ENCODE data around the gene DAAM2. TPM values are rescaled to one million over a fixed set of nuclear protein-coding genes. Genes with fewer than 3 reads are reported as not detected.

The DAAM2 gene
- total and polyA plus RNA-seq, 2 experiments from 2014 or later = 1.8 to 5.6 TPM

GRCh38 chr6:39902786-39903465, 110.8 kb downstream of the DAAM2 start:
- Histone ChIP-seq H3K36me3 (ENCODE audit: low read depth) (no peaks in the 10 kb centered on the region), H3K27ac (no peak overlapping the region), H2AFZ (no peak overlapping the region), H3K9me2 (ENCODE audit: insufficient read depth) (no peaks in the 10 kb centered on the region), H4K20me1 (ENCODE audit: insufficient read depth) (no peaks in the 10 kb centered on the region), H3K4me1 (ENCODE audit: insufficient read depth) (no peaks in the 10 kb centered on the region), H3F3A (ENCODE audit: insufficient read depth) (no peaks in the 10 kb centered on the region), H3K27me3 (replicated peaks; ENCODE audit: insufficient read depth) (no peaks in the 10 kb centered on the region), H3K4me2 (ENCODE audit: unreplicated experiment) (no peak overlapping the region), H3K9me3 (ENCODE audit: low read depth) (no peaks in the 10 kb centered on the region), H3K9ac (no peak overlapping the region), H3K79me2 (ENCODE audit: insufficient read depth) (no peaks in the 10 kb centered on the region), H3K4me3 (no peak overlapping the region)
- DNase-seq = no peak
- in situ Hi-C loops (cut with MboI) = no loop called here
- TF ChIP-seq EZH2phosphoT487 (IDR thresholded peaks at IDR 0.05; ENCODE audit: insufficient read depth, low read depth) (no peak), EZH2 (IDR thresholded peaks at IDR 0.05; ENCODE audit: insufficient read depth, poor library complexity, severe bottlenecking) (no peak)
- WGBS, 2 experiments (ENCODE audit: low coverage in 1 of 2, low lambda C conversion rate in 2 of 2, missing lambda C conversion rate in 2 of 2) = 89 to 92% methylated on average over 4 of the region's 4 CpGs

DNA sequence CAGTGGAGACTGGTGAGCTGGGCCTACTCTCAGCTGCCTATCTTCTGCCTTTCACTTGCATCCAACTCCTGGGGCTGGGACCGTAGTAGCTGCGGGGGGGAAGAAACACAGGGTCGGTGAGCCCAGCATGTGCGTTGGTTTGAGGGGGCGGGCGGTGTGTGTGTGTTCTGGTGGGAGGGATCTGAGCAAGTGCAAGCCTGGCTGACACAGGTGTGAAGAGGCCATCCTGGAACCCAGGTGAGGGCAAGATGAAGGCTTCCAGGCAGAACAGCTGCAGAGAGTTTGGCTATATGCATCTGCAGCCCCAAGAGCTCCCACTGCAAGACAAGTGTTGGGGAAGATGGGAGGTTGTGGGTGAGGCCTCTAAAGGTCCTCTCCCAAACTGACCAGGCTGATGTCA, 111.5 kb downstream of the DAAM2 start:
- Histone ChIP-seq H3K4me3 (no peak overlapping the region), H3K27me3 (replicated peaks; ENCODE audit: insufficient read depth) (no peaks in the 10 kb centered on the region), H3K4me2 (ENCODE audit: unreplicated experiment) (no peak overlapping the region), H3K4me1 (ENCODE audit: insufficient read depth) (no peaks in the 10 kb centered on the region), H3K9me2 (ENCODE audit: insufficient read depth) (no peaks in the 10 kb centered on the region), H3K27ac (no peak overlapping the region), H3K9ac (no peak overlapping the region), H3K9me3 (ENCODE audit: low read depth) (no peaks in the 10 kb centered on the region), H3F3A (ENCODE audit: insufficient read depth) (no peaks in the 10 kb centered on the region), H3K79me2 (ENCODE audit: insufficient read depth) (no peaks in the 10 kb centered on the region), H4K20me1 (ENCODE audit: insufficient read depth) (no peaks in the 10 kb centered on the region), H2AFZ (no peak overlapping the region), H3K36me3 (ENCODE audit: low read depth) (no peaks in the 10 kb centered on the region)
- in situ Hi-C loops (cut with MboI) = no loop called here
- TF ChIP-seq EZH2phosphoT487 (IDR thresholded peaks at IDR 0.05; ENCODE audit: insufficient read depth, low read depth) (no peak), EZH2 (IDR thresholded peaks at IDR 0.05; ENCODE audit: insufficient read depth, poor library complexity, severe bottlenecking) (no peak)
- no peak for DNase-seq
- 83 to 84% methylated on average over 6 of the region's 6 CpGs for WGBS, 2 experiments (ENCODE audit: low coverage in 1 of 2, low lambda C conversion rate in 2 of 2, missing lambda C conversion rate in 2 of 2)

DNA sequence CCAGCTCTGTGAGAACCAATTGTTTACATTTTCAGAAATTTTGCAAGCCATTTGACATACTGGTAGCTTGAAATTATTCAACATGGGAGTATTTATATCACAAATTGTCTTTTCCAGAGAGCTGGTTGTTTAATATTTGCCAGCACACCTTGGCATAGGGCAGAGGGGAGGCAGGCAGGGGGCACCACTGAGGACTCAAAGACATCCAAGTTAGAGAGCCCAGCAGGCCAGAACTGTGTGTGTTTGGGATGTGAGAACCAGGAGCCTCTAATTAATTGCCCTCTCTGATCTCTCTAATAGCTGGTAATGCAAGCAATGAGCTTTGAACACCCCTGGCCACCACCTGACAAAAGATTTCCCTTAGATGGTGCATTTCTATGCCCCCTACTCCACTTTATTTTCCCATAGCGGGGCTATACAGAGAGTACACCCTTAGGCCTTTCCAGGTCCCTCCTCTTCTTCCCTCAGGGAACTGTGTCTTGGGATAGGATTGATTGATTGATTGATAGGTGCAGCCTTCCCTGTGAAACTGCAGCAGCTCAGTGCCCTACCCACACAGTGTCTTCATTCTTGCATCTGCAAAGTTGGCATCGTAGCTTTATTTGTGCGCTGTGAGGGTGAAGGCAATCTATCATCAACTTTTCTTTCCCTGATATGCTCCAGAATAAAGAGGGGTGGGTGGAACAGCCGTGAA, 112.9 kb downstream of the DAAM2 start:
- no peak for DNase-seq
- Histone ChIP-seq H3K9me2 (ENCODE audit: insufficient read depth) (no peaks in the 10 kb centered on the region), H3K79me2 (ENCODE audit: insufficient read depth) (no peaks in the 10 kb centered on the region), H3K27ac (no peak overlapping the region), H3K36me3 (ENCODE audit: low read depth) (no peaks in the 10 kb centered on the region), H3K9me3 (ENCODE audit: low read depth) (no peaks in the 10 kb centered on the region), H3K4me1 (ENCODE audit: insufficient read depth) (no peaks in the 10 kb centered on the region), H3K27me3 (replicated peaks; ENCODE audit: insufficient read depth) (no peaks in the 10 kb centered on the region), H3K4me2 (ENCODE audit: unreplicated experiment) (no peak overlapping the region), H4K20me1 (ENCODE audit: insufficient read depth) (no peaks in the 10 kb centered on the region), H3F3A (ENCODE audit: insufficient read depth) (no peaks in the 10 kb centered on the region), H3K4me3 (no peak overlapping the region), H3K9ac (no peak overlapping the region), H2AFZ (no peak overlapping the region)
- 75 to 79% methylated on average over 4 of the region's 4 CpGs for WGBS, 2 experiments (ENCODE audit: low coverage in 1 of 2, low lambda C conversion rate in 2 of 2, missing lambda C conversion rate in 2 of 2)
- TF ChIP-seq EZH2phosphoT487 (IDR thresholded peaks at IDR 0.05; ENCODE audit: insufficient read depth, low read depth) (no peak), EZH2 (IDR thresholded peaks at IDR 0.05; ENCODE audit: insufficient read depth, poor library complexity, severe bottlenecking) (no peak)
- in situ Hi-C loops (cut with MboI) = no loop called here

DNA sequence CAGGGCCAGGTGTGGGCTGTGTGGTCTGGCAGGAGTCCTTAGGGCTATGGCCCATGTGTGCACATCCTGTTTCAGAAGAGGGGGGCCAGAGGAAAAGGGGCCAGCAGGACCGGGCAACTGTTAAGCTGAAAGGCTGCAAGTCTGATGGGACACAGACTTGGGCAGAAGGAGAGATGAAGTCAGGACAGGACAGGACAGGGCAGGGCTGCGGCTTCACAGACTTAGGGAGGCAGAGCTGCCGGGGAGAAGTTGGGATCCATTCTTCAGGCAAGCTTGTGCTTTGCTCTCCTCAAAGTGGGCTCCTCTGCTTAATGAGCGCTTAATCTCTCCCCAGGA, 113.4 kb downstream of the DAAM2 start:
- no peak overlapping the region for H3K4me3 ChIP-seq
- no peak overlapping the region for H3K4me2 ChIP-seq (ENCODE audit: unreplicated experiment)
- H3K4me1 ChIP-seq (ENCODE audit: insufficient read depth) = no peaks in the 10 kb centered on the region
- H3K27me3 ChIP-seq (replicated peaks; ENCODE audit: insufficient read depth) = no peaks in the 10 kb centered on the region
- H3K36me3 ChIP-seq (ENCODE audit: low read depth) = no peaks in the 10 kb centered on the region
- no peaks in the 10 kb centered on the region for H3F3A ChIP-seq (ENCODE audit: insufficient read depth)
- TF ChIP-seq EZH2 (IDR thresholded peaks at IDR 0.05; ENCODE audit: insufficient read depth, poor library complexity, severe bottlenecking) = no peak
- no peak for TF ChIP-seq EZH2phosphoT487 (IDR thresholded peaks at IDR 0.05; ENCODE audit: insufficient read depth, low read depth)
- H3K9me3 ChIP-seq (ENCODE audit: low read depth) = no peaks in the 10 kb centered on the region
- no peak overlapping the region for H3K9ac ChIP-seq
- no peak overlapping the region for H2AFZ ChIP-seq
- H3K9me2 ChIP-seq (ENCODE audit: insufficient read depth) = no peaks in the 10 kb centered on the region
- no peak overlapping the region for H3K27ac ChIP-seq
- DNase-seq = no peak
- no peaks in the 10 kb centered on the region for H4K20me1 ChIP-seq (ENCODE audit: insufficient read depth)
- in situ Hi-C loops (cut with MboI) = no loop called here
- no peaks in the 10 kb centered on the region for H3K79me2 ChIP-seq (ENCODE audit: insufficient read depth)
- WGBS, 2 experiments (ENCODE audit: low coverage in 1 of 2, low lambda C conversion rate in 2 of 2, missing lambda C conversion rate in 2 of 2) = 69 to 81% methylated on average over 4 of the region's 4 CpGs

Data from GM23248 (cell line).